Activated naive CD4-positive, alpha-beta T cell treated with anti-CD3 and anti-CD28 coated beads for 36 hours (primary cell): ENCODE measurements around the gene CD82. TPM values are rescaled to one million over a fixed set of nuclear protein-coding genes. Genes with fewer than 3 reads are reported as not detected.

Experiments
- CTCF ChIA-PET: fragments of 350-600 bp; sonication (Branson Sonifier 250); formaldehyde crosslinking; loops from one replicate; lab custom pipeline; 2021; ENCODE audit warnings: antibody characterized with exemption; lab: Charles Lee
- DNase-seq: peaks from one replicate; pipeline ENCODE4 v3.0.0-alpha.2; 2020
- H3K27ac Mint-ChIP-seq: one replicate; pipeline ENCODE4 v1.8.0; 2021; ENCODE audit warnings: mild to moderate bottlenecking, mixed read lengths
- H3K27me3 Mint-ChIP-seq: one replicate; pipeline ENCODE4 v1.8.0; 2021; ENCODE audit warnings: low read depth, mixed read lengths
- H3K36me3 Mint-ChIP-seq: one replicate; pipeline ENCODE4 v1.8.0; 2021; ENCODE audit warnings: low read depth, mixed read lengths
- H3K4me1 Mint-ChIP-seq: one replicate; pipeline ENCODE4 v1.8.0; 2021; ENCODE audit warnings: low read depth, mixed read lengths
- H3K4me3 Mint-ChIP-seq: one replicate; pipeline ENCODE4 v1.8.0; 2021; ENCODE audit warnings: mild to moderate bottlenecking, moderate library complexity, mixed read lengths
- H3K9me3 Mint-ChIP-seq: one replicate; pipeline ENCODE4 v1.8.0; 2021; ENCODE audit warnings: mixed read lengths
- intact Hi-C: fragments of 100-400 bp; cut with micrococcal nuclease; formaldehyde crosslinking; loops from one replicate; pipeline ENCODE4 v1.15.1; 2023
- total RNA-seq, 2 experiments: library from RNA; stranded (reverse); gene quantifications; one replicate each; pipeline ENCODE4 v1.2.3, GENCODE V29; 2021

The CD82 gene
- total RNA-seq, 2 experiments from 2014 or later = 140 to 141 TPM

DNA sequence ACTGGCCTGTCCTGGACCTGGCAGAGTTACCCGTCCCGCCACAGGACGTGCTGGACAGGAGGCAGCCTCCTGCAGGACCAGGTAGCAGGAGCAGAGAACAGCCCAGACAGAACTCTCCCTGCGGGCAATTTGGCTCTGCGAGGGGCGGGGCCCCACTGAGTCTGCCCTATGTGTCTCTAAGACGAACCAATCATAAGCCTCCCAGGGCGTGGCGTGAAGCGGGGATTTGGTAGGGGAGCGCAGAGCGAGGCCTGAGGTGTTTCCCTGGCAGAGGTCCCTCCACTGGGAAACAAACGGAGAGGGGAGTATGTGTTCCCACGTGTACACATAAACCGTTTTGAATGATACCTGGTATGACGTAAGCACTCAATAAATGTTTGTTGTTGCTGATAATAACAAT, 7.4 kb downstream of the CD82 start:
- H3K9me3 Mint-ChIP-seq = no peaks in the 10 kb centered on the region
- peaks cover 90% of the 10 kb centered on the region for H3K4me1 Mint-ChIP-seq
- peak overlapping the region; percentile 96 for H3K27ac Mint-ChIP-seq
- intact Hi-C loops = no loop called here
- H3K27me3 Mint-ChIP-seq = no peaks in the 10 kb centered on the region
- peak overlapping the region; percentile 57 for H3K4me3 Mint-ChIP-seq
- DNase-seq = no peak
- H3K36me3 Mint-ChIP-seq = peaks cover 29% of the 10 kb centered on the region
- CTCF ChIA-PET = interaction anchor here (1.9 to 3.4 kb wide), 3 partner anchors 13 to 44 kb away, joined by 6 to 18 read pairs (median 14); no protein-coding TSS in a partner anchor

DNA sequence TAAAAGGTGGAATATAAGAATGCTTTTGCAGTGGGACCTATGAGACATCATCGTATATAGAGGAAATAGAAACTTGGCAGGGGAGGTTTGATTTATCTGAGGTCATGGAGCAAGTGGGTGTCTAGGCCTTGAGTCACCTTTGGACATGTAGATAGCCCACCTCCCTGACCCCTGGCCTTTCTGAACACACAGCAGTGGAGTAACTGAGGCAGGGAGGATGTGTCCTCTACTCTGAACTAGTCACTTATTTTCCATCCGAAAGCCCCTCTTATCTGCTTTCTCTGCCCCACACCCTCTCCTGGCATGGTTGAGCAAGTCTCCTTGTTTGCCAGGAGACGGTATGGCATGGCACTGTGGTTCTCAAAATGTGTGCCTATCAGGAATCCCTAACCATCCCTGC, 7.9 kb downstream of the CD82 start:
- DNase-seq = peak; percentile 43
- peaks cover 26% of the 10 kb centered on the region for H3K36me3 Mint-ChIP-seq
- H3K4me1 Mint-ChIP-seq = peaks cover 89% of the 10 kb centered on the region
- peak overlapping the region; percentile 57 for H3K4me3 Mint-ChIP-seq
- intact Hi-C loops = no loop called here
- CTCF ChIA-PET = interaction anchor here (0.8 to 2.0 kb wide), 3 partner anchors 12 to 44 kb away, joined by 3 to 7 read pairs (median 4); no protein-coding TSS in a partner anchor
- no peaks in the 10 kb centered on the region for H3K27me3 Mint-ChIP-seq
- H3K27ac Mint-ChIP-seq = peak overlapping the region; percentile 96
- no peaks in the 10 kb centered on the region for H3K9me3 Mint-ChIP-seq

DNA sequence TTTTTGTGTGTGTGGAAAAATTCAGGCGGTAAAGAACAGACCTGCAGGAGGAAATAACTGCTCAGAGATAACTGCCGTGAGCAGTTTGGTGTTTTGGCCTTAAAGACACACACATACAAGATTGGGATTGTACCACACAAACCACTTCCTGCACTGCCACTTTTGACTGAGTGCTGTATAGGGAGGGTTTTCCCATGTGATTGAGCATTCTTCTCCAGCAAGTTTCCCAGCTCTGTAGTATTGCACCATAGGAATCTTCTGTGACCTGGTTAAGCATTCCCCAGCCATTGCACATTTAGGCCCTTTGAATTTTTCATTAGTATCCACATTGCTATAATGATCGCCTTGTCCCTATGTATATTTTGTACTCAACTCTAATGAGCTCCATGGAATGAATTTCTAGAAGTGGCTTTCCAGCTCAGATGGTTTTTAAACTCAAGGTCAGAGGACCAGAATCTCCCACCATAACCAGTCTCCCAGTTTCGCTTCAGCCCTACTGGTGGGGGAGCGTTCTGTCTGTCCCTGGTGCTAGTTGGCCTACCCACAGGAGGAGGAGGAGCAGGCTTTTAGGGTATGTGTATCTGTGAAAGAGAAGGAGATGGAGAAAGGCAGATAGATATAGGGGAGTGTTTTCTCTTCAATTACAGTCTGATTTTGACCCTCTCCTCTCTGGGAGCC, 9.3 kb downstream of the CD82 start:
- intact Hi-C loops = loop anchor here (1.0 to 2.0 kb wide), 2 partner anchors 23 to 706 kb away; no protein-coding TSS in a partner anchor
- H3K27me3 Mint-ChIP-seq = no peaks in the 10 kb centered on the region
- CTCF ChIA-PET = interaction anchor here (1.4 to 2.0 kb wide), 4 partner anchors 11 to 47 kb away, joined by 5 to 8 read pairs (median 7); no protein-coding TSS in a partner anchor
- peak overlapping the region; percentile 68 for H3K4me3 Mint-ChIP-seq
- peaks cover 26% of the 10 kb centered on the region for H3K36me3 Mint-ChIP-seq
- peak; percentile 84 for DNase-seq
- no peaks in the 10 kb centered on the region for H3K9me3 Mint-ChIP-seq
- peak overlapping the region; percentile 96 for H3K27ac Mint-ChIP-seq
- H3K4me1 Mint-ChIP-seq = peaks cover 93% of the 10 kb centered on the region

GRCh38 chr11:44575288-44575672, 9.8 kb downstream of the CD82 start:
- Mint-ChIP-seq H3K36me3 (peaks cover 27% of the 10 kb centered on the region), H3K4me3 (peak overlapping the region; percentile 68), H3K9me3 (no peaks in the 10 kb centered on the region), H3K27ac (peak overlapping the region; percentile 96), H3K27me3 (no peaks in the 10 kb centered on the region), H3K4me1 (peaks cover 93% of the 10 kb centered on the region)
- peak; percentile 72 for DNase-seq
- CTCF ChIA-PET = interaction anchor here (1.4 to 2.0 kb wide), 4 partner anchors 11 to 46 kb away, joined by 5 to 8 read pairs (median 7); no protein-coding TSS in a partner anchor
- intact Hi-C loops = loop anchor here (2.0 kb wide), 1 partner anchor 706 kb away; no protein-coding TSS in a partner anchor

DNA sequence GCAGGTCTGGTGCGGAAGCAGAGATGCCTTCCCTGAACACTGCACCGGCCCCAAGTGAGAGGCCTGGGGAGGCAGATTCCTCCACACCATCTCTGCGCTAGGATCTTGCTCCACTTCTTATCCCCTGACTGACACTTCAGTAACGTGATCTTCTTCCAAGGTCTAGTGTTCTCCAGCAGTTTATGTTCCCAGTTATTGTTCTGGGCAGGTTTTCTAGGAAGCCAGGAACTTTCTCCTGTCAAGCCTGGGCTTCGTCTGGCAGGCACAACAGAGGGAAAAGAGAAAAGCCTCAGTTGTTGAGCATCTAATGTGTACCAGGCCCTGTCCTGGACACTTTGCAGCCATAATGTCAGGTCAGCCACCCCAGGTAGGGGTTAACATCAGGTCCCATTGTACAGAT, 10.5 kb downstream of the CD82 start:
- intact Hi-C loops = loop anchor here (2.0 kb wide), 1 partner anchor 707 kb away; no protein-coding TSS in a partner anchor
- no peaks in the 10 kb centered on the region for H3K27me3 Mint-ChIP-seq
- DNase-seq = no peak
- H3K27ac Mint-ChIP-seq = peak overlapping the region; percentile 96
- H3K4me3 Mint-ChIP-seq = no peak overlapping the region
- H3K9me3 Mint-ChIP-seq = no peaks in the 10 kb centered on the region
- H3K4me1 Mint-ChIP-seq = peaks cover 90% of the 10 kb centered on the region
- CTCF ChIA-PET = interaction anchor here (1.2 kb wide), 1 partner anchor 17 kb away, joined by 3 read pairs; no protein-coding TSS in a partner anchor
- peaks cover 27% of the 10 kb centered on the region for H3K36me3 Mint-ChIP-seq

GRCh38 chr11:44576656-44577055, 11.2 kb downstream of the CD82 start:
- H3K27ac Mint-ChIP-seq = peak overlapping the region; percentile 96
- intact Hi-C loops = no loop called here
- no peak for DNase-seq
- no peaks in the 10 kb centered on the region for H3K27me3 Mint-ChIP-seq
- peaks cover 84% of the 10 kb centered on the region for H3K4me1 Mint-ChIP-seq
- no peaks in the 10 kb centered on the region for H3K9me3 Mint-ChIP-seq
- peaks cover 31% of the 10 kb centered on the region for H3K36me3 Mint-ChIP-seq
- CTCF ChIA-PET = interaction anchor here (1.2 to 2.1 kb wide), 4 partner anchors 8 to 20 kb away, joined by 3 to 6 read pairs (median 3); no protein-coding TSS in a partner anchor
- H3K4me3 Mint-ChIP-seq = no peak overlapping the region

DNA sequence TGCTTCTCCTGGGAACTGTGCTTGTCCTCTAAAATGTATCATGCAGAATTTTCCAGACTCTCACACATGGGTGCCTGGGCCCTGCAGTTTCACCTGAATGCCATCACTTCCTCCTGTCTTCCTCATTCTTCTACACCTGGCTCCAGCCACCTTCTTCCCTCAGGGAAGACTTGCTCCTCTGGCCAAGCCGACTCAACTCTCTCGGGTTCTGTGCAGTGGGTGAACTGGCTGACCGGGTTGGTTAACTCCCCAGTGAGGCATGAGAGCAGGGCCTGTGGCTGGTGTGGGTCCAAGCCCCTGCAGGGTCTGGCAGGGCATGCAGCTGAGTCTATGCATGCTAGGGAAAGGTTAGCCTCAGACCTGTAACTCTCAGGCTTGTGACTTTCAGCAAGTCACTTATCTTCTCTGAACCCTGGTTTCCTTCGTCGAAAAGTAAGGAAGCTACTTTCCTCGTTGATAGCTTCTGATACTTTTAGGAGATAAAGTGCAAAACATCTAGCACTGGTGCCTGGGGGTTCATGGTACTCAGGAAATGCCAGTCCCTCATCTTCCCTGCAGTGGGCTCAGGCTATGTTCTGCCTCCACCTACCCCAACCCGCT, 11.9 kb downstream of the CD82 start:
- H3K27ac Mint-ChIP-seq = peak overlapping the region; percentile 96
- intact Hi-C loops = no loop called here
- H3K27me3 Mint-ChIP-seq = no peaks in the 10 kb centered on the region
- H3K4me3 Mint-ChIP-seq = no peak overlapping the region
- CTCF ChIA-PET = interaction anchor here (0.9 to 2.1 kb wide), 10 partner anchors 8 to 40 kb away, joined by 3 to 7 read pairs (median 4); no protein-coding TSS in a partner anchor
- DNase-seq = no peak
- peaks cover 84% of the 10 kb centered on the region for H3K4me1 Mint-ChIP-seq
- H3K9me3 Mint-ChIP-seq = peaks cover 2% of the 10 kb centered on the region
- H3K36me3 Mint-ChIP-seq = peaks cover 35% of the 10 kb centered on the region

DNA sequence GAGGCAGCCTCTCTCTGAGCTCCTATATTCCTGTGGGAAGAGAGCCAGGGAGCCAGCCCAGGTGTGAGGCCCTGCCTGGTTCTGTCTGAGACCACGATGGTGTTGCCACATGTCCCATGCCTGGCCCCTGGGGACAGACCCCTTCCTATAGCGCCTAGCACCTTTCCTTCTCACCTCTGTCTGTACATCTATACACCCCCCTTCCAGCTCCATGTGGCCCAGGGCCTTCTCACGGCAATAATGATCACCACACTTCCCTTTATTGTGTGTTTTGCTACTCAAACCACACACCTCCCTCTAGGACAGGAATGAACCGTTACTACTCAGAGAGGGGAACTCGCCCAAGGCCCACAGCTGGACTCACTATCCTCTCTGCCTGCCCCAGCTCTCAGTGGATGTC, 12.8 kb downstream of the CD82 start:
- Mint-ChIP-seq H3K27me3 (no peaks in the 10 kb centered on the region), H3K4me1 (peaks cover 79% of the 10 kb centered on the region), H3K27ac (peak overlapping the region; percentile 51), H3K4me3 (no peak overlapping the region), H3K36me3 (peaks cover 38% of the 10 kb centered on the region), H3K9me3 (peaks cover 2% of the 10 kb centered on the region)
- intact Hi-C loops = no loop called here
- CTCF ChIA-PET = interaction anchor here (0.9 to 2.1 kb wide), 10 partner anchors 8 to 42 kb away, joined by 3 to 7 read pairs (median 4); no protein-coding TSS in a partner anchor
- DNase-seq = no peak

GRCh38 chr11:44579302-44579761, 13.9 kb downstream of the CD82 start:
- DNase-seq = no peak
- Mint-ChIP-seq H3K9me3 (peaks cover 2% of the 10 kb centered on the region), H3K27me3 (no peaks in the 10 kb centered on the region), H3K36me3 (peaks cover 44% of the 10 kb centered on the region), H3K4me3 (no peak overlapping the region), H3K4me1 (peaks cover 75% of the 10 kb centered on the region), H3K27ac (no peak overlapping the region)
- CTCF ChIA-PET = interaction anchor here (1.2 to 1.5 kb wide), 2 partner anchors 20 to 41 kb away, joined by 3 to 4 read pairs; no protein-coding TSS in a partner anchor
- intact Hi-C loops = no loop called here

DNA sequence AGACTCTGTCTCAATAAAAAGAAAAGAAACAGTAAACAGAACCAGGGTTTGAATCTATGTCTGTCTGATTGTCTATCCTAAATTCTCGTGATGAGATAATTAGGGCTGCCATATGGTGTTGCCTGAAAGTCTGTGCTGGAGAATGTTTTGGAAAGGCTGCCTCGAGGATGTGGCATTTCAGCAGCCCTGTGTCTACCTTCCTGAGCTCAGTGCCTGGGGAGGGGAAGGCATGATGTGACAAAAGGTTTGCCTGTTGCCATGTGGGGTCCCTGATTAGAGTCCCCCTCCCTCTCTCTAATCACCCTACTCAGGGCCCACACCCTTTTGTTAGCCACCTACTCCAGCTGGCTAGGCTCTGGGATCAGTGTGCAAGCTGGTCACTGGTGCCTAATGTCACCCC, 15.2 kb downstream of the CD82 start:
- Mint-ChIP-seq H3K4me3 (no peak overlapping the region), H3K27ac (no peak overlapping the region), H3K36me3 (peaks cover 51% of the 10 kb centered on the region), H3K27me3 (no peaks in the 10 kb centered on the region), H3K4me1 (peaks cover 62% of the 10 kb centered on the region), H3K9me3 (peaks cover 2% of the 10 kb centered on the region)
- DNase-seq = no peak
- intact Hi-C loops = no loop called here
- CTCF ChIA-PET = interaction anchor here (0.9 to 1.1 kb wide), 2 partner anchors 25 to 28 kb away, joined by 3 to 4 read pairs; no protein-coding TSS in a partner anchor

GRCh38 chr11:44581246-44581645, 15.8 kb downstream of the CD82 start:
- Mint-ChIP-seq H3K36me3 (peaks cover 49% of the 10 kb centered on the region), H3K4me3 (no peak overlapping the region), H3K4me1 (peaks cover 57% of the 10 kb centered on the region), H3K27ac (no peak overlapping the region), H3K27me3 (no peaks in the 10 kb centered on the region), H3K9me3 (peaks cover 2% of the 10 kb centered on the region)
- CTCF ChIA-PET = interaction anchor here (0.9 to 1.1 kb wide), 2 partner anchors 25 to 29 kb away, joined by 3 to 4 read pairs; no protein-coding TSS in a partner anchor
- intact Hi-C loops = no loop called here
- no peak for DNase-seq
